SK-N-SH (cell line): Measurements from ENCODE around the gene RSRP1. TPM values are rescaled to one million over a fixed set of nuclear protein-coding genes. Genes with fewer than 3 reads are reported as not detected.

ENCODE experiments used
- CTCF ChIA-PET: fragments of 300-600, 350-600 bp; formaldehyde crosslinking; extraction: SDS; loops from one replicate; lab custom pipeline; 2021; lab: Yijun Ruan, JAX
- POLR2A ChIA-PET: fragments of 350-600 bp; sonication (Branson Sonifier 250); formaldehyde crosslinking; extraction: SDS; loops from one replicate; lab custom pipeline; 2020; ENCODE audit warnings: antibody characterized with exemption, inconsistent platforms; lab: Yijun Ruan, JAX
- DNase-seq: peaks from one replicate; pipeline ENCODE4 v3.0.0; 2012
- H2AFZ ChIP-seq: fragments of 200-600 bp; sonication (generic); 2 replicates; pipeline ENCODE4 v1.8.1; 2016; ENCODE audit warnings: antibody characterized with exemption, mild to moderate bottlenecking, low read depth
- H3F3A ChIP-seq: fragments of 200-600 bp; sonication (generic); replicated peaks from 2 replicates; pipeline ENCODE3; 2016; ENCODE audit warnings: antibody characterized with exemption, mild to moderate bottlenecking; ENCODE audit not compliant: insufficient read depth
- H3K27ac ChIP-seq, 2 experiments: fragments of 200-500 bp in 1 of 2; fragments of 200-600 bp in 1 of 2; sonication (Bioruptor generic) in 1 of 2; sonication (generic), shearing (Covaris generic) in 1 of 2; 2 replicates each; pipeline versions ENCODE4 v1.5.1 to v1.6.1; 2014 to 2016; ENCODE audit warnings: low read depth in 2 of 2, inconsistent platforms in 1 of 2, low read length in 1 of 2, mild to moderate bottlenecking in 1 of 2, mixed read lengths in 1 of 2
- H3K27me3 ChIP-seq: fragments of 200-600 bp; sonication (generic), shearing (Covaris generic); 2 replicates; pipeline ENCODE4 v1.6.1; 2016; ENCODE audit warnings: mixed run types; ENCODE audit not compliant: insufficient read depth
- H3K36me3 ChIP-seq, 2 experiments: fragments of 200-500 bp in 1 of 2; fragments of 200-600 bp in 1 of 2; sonication (Bioruptor generic) in 1 of 2; sonication (generic) in 1 of 2; replicated peaks in 1 of 2; 2 replicates each; pipeline versions ENCODE3 to v1.5.1; 2014 to 2016; ENCODE audit warnings: low read length in 1 of 2, mild to moderate bottlenecking in 1 of 2; ENCODE audit not compliant: insufficient read depth in 2 of 2, control insufficient read depth in 1 of 2
- H3K4me1 ChIP-seq, 2 experiments: fragments of 200-500 bp in 1 of 2; fragments of 200-600 bp in 1 of 2; sonication (Bioruptor generic) in 1 of 2; sonication (generic), shearing (Covaris generic) in 1 of 2; 2 replicates each; pipeline versions ENCODE4 v1.5.1 to v1.6.1; 2014 to 2016; ENCODE audit warnings: low read depth in 1 of 2, low read length in 1 of 2, mixed run types in 1 of 2; ENCODE audit not compliant: insufficient read depth in 2 of 2, control insufficient read depth in 1 of 2
- H3K4me2 ChIP-seq: fragments of 200-600 bp; sonication (generic), shearing (Covaris generic); 2 replicates; pipeline ENCODE4 v1.6.1; 2017; ENCODE audit warnings: mixed run types
- H3K4me3 ChIP-seq, 2 experiments: fragments of 200-500 bp in 1 of 2; fragments of 200-600 bp in 1 of 2; sonication (Bioruptor generic) in 1 of 2; sonication (generic), shearing (Covaris generic) in 1 of 2; 2 replicates each; pipeline versions ENCODE4 v1.5.1 to v1.8.1; 2014 to 2016; ENCODE audit warnings: low read depth in 2 of 2, inconsistent platforms in 1 of 2, low read length in 1 of 2, mild to moderate bottlenecking in 1 of 2, mixed read lengths in 1 of 2, moderate library complexity in 1 of 2
- H3K79me2 ChIP-seq: fragments of 200-600 bp; sonication (generic); 2 replicates; pipeline ENCODE4 v1.8.1; 2017; ENCODE audit warnings: mild to moderate bottlenecking; ENCODE audit not compliant: insufficient read depth
- H3K9ac ChIP-seq: fragments of 200-600 bp; sonication (generic); 2 replicates; pipeline ENCODE4 v1.6.1; 2017; ENCODE audit warnings: mixed run types
- H3K9me2 ChIP-seq: fragments of 200-600 bp; sonication (generic); 2 replicates; pipeline ENCODE4 v1.6.1; 2017; ENCODE audit warnings: mixed run types
- H3K9me3 ChIP-seq: fragments of 200-600 bp; sonication (generic); 2 replicates; pipeline ENCODE4 v1.6.1; 2017; ENCODE audit warnings: mixed run types, mild to moderate bottlenecking, moderate library complexity
- H4K20me1 ChIP-seq: fragments of 200-600 bp; sonication (generic); 2 replicates; pipeline ENCODE4 v1.6.1; 2017; ENCODE audit warnings: mild to moderate bottlenecking, mixed run types; ENCODE audit not compliant: insufficient read depth
- ELF1 ChIP-seq: IDR thresholded peaks from 2 replicates; pipeline ENCODE4 v1.4.0; 2012
- EZH2phosphoT487 ChIP-seq: fragments of 200-600 bp; sonication (generic); IDR thresholded peaks from 2 replicates; pipeline ENCODE4 v1.6.1; 2017; ENCODE audit warnings: low read depth, mixed run types, mild to moderate bottlenecking, antibody characterized with exemption, moderate library complexity, borderline replicate concordance
- FOSL2 ChIP-seq: IDR thresholded peaks from 2 replicates; pipeline ENCODE4 v1.4.0; 2012; ENCODE audit warnings: low read depth, mild to moderate bottlenecking, moderate library complexity, borderline replicate concordance
- GABPA ChIP-seq: IDR thresholded peaks from 2 replicates; pipeline ENCODE4 v1.4.0; 2012; ENCODE audit warnings: low read depth, mild to moderate bottlenecking
- JUND ChIP-seq: IDR thresholded peaks from 2 replicates; pipeline ENCODE4 v1.4.0; 2012
- MXI1 ChIP-seq: IDR thresholded peaks from 2 replicates; pipeline ENCODE4 v1.6.1; 2012; ENCODE audit warnings: mild to moderate bottlenecking, low read depth, low read length, improper control_type of control experiment
- NFIC ChIP-seq: IDR thresholded peaks from 2 replicates; pipeline ENCODE4 v1.4.0; 2012; ENCODE audit warnings: borderline replicate concordance
- RFX5 ChIP-seq: IDR thresholded peaks from 2 replicates; pipeline ENCODE4 v1.6.1; 2012; ENCODE audit warnings: mild to moderate bottlenecking, improper control_type of control experiment, low read length
- RXRA ChIP-seq: IDR thresholded peaks from 2 replicates; pipeline ENCODE4 v1.4.0; 2012; ENCODE audit warnings: low read depth, mild to moderate bottlenecking, borderline replicate concordance
- SIN3A ChIP-seq: IDR thresholded peaks from 2 replicates; pipeline ENCODE4 v1.6.1; 2012; ENCODE audit warnings: low read depth, mild to moderate bottlenecking, low read length, moderate library complexity, borderline replicate concordance
- SMC3 ChIP-seq: IDR thresholded peaks from 2 replicates; pipeline ENCODE4 v1.6.1; 2012; ENCODE audit warnings: low read depth, low read length, improper control_type of control experiment
- TAF1 ChIP-seq: IDR thresholded peaks from 2 replicates; pipeline ENCODE4 v1.6.1; 2012; ENCODE audit warnings: low read depth, mild to moderate bottlenecking, low read length, moderate library complexity, borderline replicate concordance
- TCF12 ChIP-seq: IDR thresholded peaks from 2 replicates; pipeline ENCODE4 v1.4.0; 2012
- TEAD4 ChIP-seq: IDR thresholded peaks from 2 replicates; pipeline ENCODE4 v1.4.0; 2012; ENCODE audit warnings: mild to moderate bottlenecking, borderline replicate concordance; ENCODE audit not compliant: insufficient read depth
- USF1 ChIP-seq: IDR thresholded peaks from 2 replicates; pipeline ENCODE4 v1.4.0; 2012; ENCODE audit warnings: low read depth, borderline replicate concordance
- WGBS: methylation state at CpG from one replicate; pipeline ENCODE4 v1.1.6; 2017; ENCODE audit warnings: low lambda C conversion rate; 5-methylcytosine and 5-hydroxymethylcytosine counted together
- polyA plus RNA-seq, 3 experiments: library from polyadenylated mRNA; depleted of rRNA; stranded (reverse); fragments of >200 nt; gene quantifications; 2 replicates each; pipeline ENCODE4 v1.2.3, GENCODE V29; 2012
- TF ChIP-seq, protein P1 (sequence below): IDR thresholded peaks from 2 replicates; pipeline ENCODE4 v1.4.0; 2012; ENCODE audit warnings: low read depth
- TF ChIP-seq, protein P2 (sequence below): fragments of 200-600 bp; sonication (generic); IDR thresholded peaks from 2 replicates; pipeline ENCODE4 v1.6.1; 2017; ENCODE audit warnings: antibody characterized with exemption, mild to moderate bottlenecking, moderate library complexity

RSRP1 gene
- polyA plus RNA-seq, 1 of the 3 experiments (the other 2 are of a cell fraction) = 126 TPM

DNA sequence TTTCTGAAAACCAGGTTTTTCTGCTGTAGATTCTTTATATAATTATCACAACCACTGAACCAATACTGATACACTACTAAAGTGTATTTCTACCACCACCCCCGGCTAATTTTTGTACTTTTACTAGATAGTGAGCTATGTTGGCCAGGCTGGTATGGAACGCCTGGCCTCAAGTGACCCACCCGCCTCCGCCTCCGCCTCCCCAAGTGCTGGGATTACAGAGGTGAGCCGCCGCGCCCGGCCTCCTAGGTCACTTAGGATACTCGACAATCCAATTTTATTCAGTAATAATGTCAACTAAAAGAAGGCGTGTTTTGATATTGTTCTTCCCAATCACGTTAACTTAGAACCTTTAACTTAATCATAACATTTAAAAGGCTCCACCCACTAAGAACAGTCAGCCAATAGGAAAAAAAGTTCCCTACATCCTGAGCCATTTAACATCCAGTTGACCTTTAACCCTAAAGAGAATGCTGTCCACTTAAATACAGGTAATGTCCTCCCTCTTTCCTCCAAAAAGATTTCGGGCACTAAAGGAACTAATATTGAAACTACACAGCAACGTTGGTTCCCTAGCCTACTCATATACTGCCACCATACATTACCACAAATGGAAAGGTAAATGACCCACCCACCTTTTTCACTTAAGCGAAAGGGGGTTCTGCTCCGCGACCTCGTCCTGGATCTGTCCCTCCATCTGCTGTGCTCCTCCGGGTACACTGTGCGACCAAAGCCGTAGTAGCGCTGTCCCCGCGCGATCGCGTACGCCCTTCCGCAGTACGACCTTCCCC, 1.2 kb downstream of the RSRP1 start:
- Histone ChIP-seq H3K79me2 (peaks cover 63% of the 10 kb centered on the region), H3K4me3 (peak overlapping the region; percentile 86 to 96), H2AFZ (no peak overlapping the region), H3K9me3 (no peaks in the 10 kb centered on the region), H3K9me2 (no peaks in the 10 kb centered on the region), H3K4me1 (peaks cover 11 to 20% of the 10 kb centered on the region in 2 experiments; a peak in 3 of 4 replicates), H3K4me2 (peak overlapping the region; percentile 95), H3K27ac (peak overlapping the region; percentile 98 to 99; a peak in 3 of 4 replicates), H3K9ac (peak overlapping the region; percentile 99), H4K20me1 (peaks cover 34% of the 10 kb centered on the region), H3K27me3 (no peaks in the 10 kb centered on the region), H3F3A (peaks cover 28% of the 10 kb centered on the region), H3K36me3 (peaks cover 40 to 56% of the 10 kb centered on the region in 2 experiments)
- DNase-seq = peak; percentile 55
- TF ChIP-seq RXRA (0 out of 2 replicates have a peak, but pooled peaks have one; percentile 15), TAF1 (no peak)
- WGBS = 15% methylated on average over 27 of the region's 30 CpGs
- POLR2A ChIA-PET = interaction anchor here (1.2 kb wide), 1 partner anchor 14 kb away, joined by 9 read pairs; the partner anchor contains the start of gene SYF2
- CTCF ChIA-PET = interaction anchor here (0.8 to 2.1 kb wide), 2 partner anchors 12 to 14 kb away, joined by 3 to 9 read pairs; partner anchors contain the start of gene SYF2

DNA sequence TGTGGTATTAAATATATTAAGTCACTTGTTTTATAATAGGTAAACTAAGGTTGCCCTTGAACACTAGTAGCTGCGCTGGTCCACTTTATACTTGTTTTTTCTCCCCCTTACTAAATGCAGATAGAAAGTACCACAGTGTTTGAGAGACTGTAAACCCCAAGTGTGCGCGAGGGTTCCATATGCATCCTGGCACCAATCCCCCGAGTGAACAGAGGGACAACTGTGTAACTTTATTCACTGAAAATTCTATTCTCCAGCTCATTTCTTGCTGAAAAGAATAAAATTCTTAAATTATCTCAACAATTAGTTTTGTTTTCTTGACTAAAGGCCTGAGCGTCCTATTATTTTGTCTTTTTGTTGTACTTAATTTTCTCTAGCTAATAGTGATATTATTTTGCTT, 1.9 kb downstream of the RSRP1 start:
- Histone ChIP-seq H3K36me3 (peaks cover 40 to 60% of the 10 kb centered on the region in 2 experiments), H3K9ac (peak overlapping the region; percentile 99), H3K9me3 (no peaks in the 10 kb centered on the region), H3K27ac (peak overlapping the region in 1 of 2 experiments; percentile 99; a peak in 3 of 4 replicates), H3K4me3 (peak overlapping the region; percentile 86 to 96), H3K4me1 (peaks cover 15 to 25% of the 10 kb centered on the region in 2 experiments; a peak in 3 of 4 replicates)
- ChIA-PET CTCF (interaction anchor here (0.7 to 2.1 kb wide), 4 partner anchors 12 to 313 kb away, joined by 3 to 9 read pairs (median 3); partner anchors contain the start of gene SYF2), POLR2A (interaction anchor here (1.2 kb wide), 1 partner anchor 13 kb away, joined by 9 read pairs; the partner anchor contains the start of gene SYF2)
- no peak for TF ChIP-seq ELF1
- no peak for TF ChIP-seq RXRA
- no peak for TF ChIP-seq FOSL2
- no peak for TF ChIP-seq MXI1
- TF ChIP-seq EZH2phosphoT487 = no peak
- no peak for TF ChIP-seq SIN3A
- TF ChIP-seq, all 33 proteins: peak for 0
- Histone ChIP-seq H3K79me2 (peaks cover 63% of the 10 kb centered on the region), H4K20me1 (peaks cover 34% of the 10 kb centered on the region), H3K4me2 (peak overlapping the region; percentile 95), H3F3A (peaks cover 34% of the 10 kb centered on the region), H2AFZ (no peak overlapping the region), H3K9me2 (no peaks in the 10 kb centered on the region), H3K27me3 (no peaks in the 10 kb centered on the region)
- DNase-seq = no peak
- WGBS = 63% methylated on average over 5 of the region's 5 CpGs

- Histone ChIP-seq H3K9me2 (no peaks in the 10 kb centered on the region), H3K9me3 (no peaks in the 10 kb centered on the region), H3K27me3 (no peaks in the 10 kb centered on the region), H3K79me2 (peaks cover 63% of the 10 kb centered on the region), H3K36me3 (peaks cover 40 to 60% of the 10 kb centered on the region in 2 experiments), H3K4me3 (peak overlapping the region in 1 of 2 experiments; percentile 86; a peak in 2 of 4 replicates), H4K20me1 (peaks cover 34% of the 10 kb centered on the region), H3K4me1 (peaks cover 15 to 27% of the 10 kb centered on the region in 2 experiments; a peak in 3 of 4 replicates), H3K4me2 (peak overlapping the region; percentile 95), H3K27ac (peak overlapping the region in 1 of 2 experiments; percentile 99; a peak in 3 of 4 replicates), H2AFZ (no peak overlapping the region), H3K9ac (peak overlapping the region; percentile 99; the same call in 1 of the 2 replicates), H3F3A (peaks cover 44% of the 10 kb centered on the region)
- ChIA-PET CTCF (interaction anchor here (1.6 kb wide), 1 partner anchor 39 kb away, joined by 3 read pairs; no protein-coding TSS in a partner anchor), POLR2A (no interaction called here)
- 22% methylated on average over 6 of the region's 6 CpGs for WGBS
- peak; percentile 59 for DNase-seq
- TF ChIP-seq RFX5 (no peak), SMC3 (no peak), USF1 (no peak), TAF1 (no peak), TEAD4 (no peak), GABPA (no peak), TCF12 (peak; percentile 66), EZH2phosphoT487 (no peak), JUND (no peak), NFIC (no peak)
- TF ChIP-seq, protein P1, sequence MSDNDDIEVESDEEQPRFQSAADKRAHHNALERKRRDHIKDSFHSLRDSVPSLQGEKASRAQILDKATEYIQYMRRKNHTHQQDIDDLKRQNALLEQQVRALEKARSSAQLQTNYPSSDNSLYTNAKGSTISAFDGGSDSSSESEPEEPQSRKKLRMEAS = no peak
- TF ChIP-seq, protein P2, sequence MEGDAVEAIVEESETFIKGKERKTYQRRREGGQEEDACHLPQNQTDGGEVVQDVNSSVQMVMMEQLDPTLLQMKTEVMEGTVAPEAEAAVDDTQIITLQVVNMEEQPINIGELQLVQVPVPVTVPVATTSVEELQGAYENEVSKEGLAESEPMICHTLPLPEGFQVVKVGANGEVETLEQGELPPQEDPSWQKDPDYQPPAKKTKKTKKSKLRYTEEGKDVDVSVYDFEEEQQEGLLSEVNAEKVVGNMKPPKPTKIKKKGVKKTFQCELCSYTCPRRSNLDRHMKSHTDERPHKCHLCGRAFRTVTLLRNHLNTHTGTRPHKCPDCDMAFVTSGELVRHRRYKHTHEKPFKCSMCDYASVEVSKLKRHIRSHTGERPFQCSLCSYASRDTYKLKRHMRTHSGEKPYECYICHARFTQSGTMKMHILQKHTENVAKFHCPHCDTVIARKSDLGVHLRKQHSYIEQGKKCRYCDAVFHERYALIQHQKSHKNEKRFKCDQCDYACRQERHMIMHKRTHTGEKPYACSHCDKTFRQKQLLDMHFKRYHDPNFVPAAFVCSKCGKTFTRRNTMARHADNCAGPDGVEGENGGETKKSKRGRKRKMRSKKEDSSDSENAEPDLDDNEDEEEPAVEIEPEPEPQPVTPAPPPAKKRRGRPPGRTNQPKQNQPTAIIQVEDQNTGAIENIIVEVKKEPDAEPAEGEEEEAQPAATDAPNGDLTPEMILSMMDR = no peak
Measured at GRCh38 chr1:25243907-25244306, 3.3 kb downstream of the RSRP1 start.
